Subcutaneous abdominal adipose tissue (tissue), 5 donors: ENCODE measurements around the gene PTH2R.
"Not testable (repeated sequence)": the region's sequence is repeated elsewhere in the genome, so short reads cannot be mapped to it uniquely, and the experiment has no call there.

Source experiments
- H3K27ac ChIP-seq: one replicate; pipeline ENCODE4 v1.7.0; 2013; ENCODE audit warnings: low read depth, mild to moderate bottlenecking, inconsistent platforms, low read length, moderate library complexity
- H3K27me3 ChIP-seq, 5 donors: one replicate each; pipeline ENCODE4 v1.7.0; 2013; ENCODE audit warnings: low read length in 5 of 5, inconsistent platforms in 1 of 5; ENCODE audit not compliant: control insufficient read depth in 5 of 5, insufficient read depth in 4 of 5
- H3K36me3 ChIP-seq, 5 donors: one replicate each; pipeline ENCODE4 v1.7.0; 2013; ENCODE audit warnings: low read length in 5 of 5; ENCODE audit not compliant: control insufficient read depth in 5 of 5, insufficient read depth in 5 of 5
- H3K4me1 ChIP-seq, 5 donors: one replicate each; pipeline ENCODE4 v1.7.0; 2013; ENCODE audit warnings: low read length in 5 of 5, mild to moderate bottlenecking in 3 of 5, moderate library complexity in 1 of 5; ENCODE audit not compliant: control insufficient read depth in 5 of 5, insufficient read depth in 5 of 5
- H3K4me3 ChIP-seq, 5 donors: one replicate each; pipeline ENCODE4 v1.7.0; 2013; ENCODE audit warnings: low read length in 5 of 5, low read depth in 1 of 5
- H3K9ac ChIP-seq, 5 donors: one replicate each; pipeline ENCODE4 v1.7.0; 2013; ENCODE audit warnings: low read length in 5 of 5, mild to moderate bottlenecking in 4 of 5, moderate library complexity in 3 of 5
- H3K9me3 ChIP-seq, 5 donors: one replicate each; pipeline ENCODE4 v1.7.0; 2013; ENCODE audit warnings: low read length in 5 of 5; ENCODE audit not compliant: control insufficient read depth in 5 of 5
- donor health status: healthy.
- donor health status: healthy.
- donor health status: healthy.
- donor health status: healthy.
- donor health status: healthy.

Gene PTH2R

DNA sequence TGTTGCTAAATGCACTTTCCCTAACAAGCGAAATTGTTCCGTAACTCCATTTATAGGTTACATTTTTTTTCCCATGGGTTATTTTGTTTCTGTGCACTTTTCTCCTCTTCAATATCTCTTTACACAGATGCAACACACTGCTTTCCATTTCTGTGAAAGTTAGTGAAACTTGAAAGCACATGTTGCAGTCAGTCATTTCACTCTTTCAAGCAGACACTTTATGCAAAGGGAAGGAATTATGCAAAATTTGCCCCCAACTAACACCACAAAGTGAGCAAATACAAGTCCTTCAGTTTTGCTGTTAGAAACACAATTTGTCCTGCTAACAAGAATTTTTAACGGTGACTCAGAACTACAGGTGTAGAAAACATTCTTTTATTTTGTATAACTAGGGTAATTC is 124.8 kb downstream of the PTH2R start:
- H3K36me3 ChIP-seq: no peaks in the 10 kb centered on the region
- no peak overlapping the region for H3K27ac ChIP-seq
- H3K27me3 ChIP-seq: no peaks in the 10 kb centered on the region
- no peaks in the 10 kb centered on the region for H3K4me1 ChIP-seq
- H3K9me3 ChIP-seq: no peaks in the 10 kb centered on the region
- H3K9ac ChIP-seq: no peak overlapping the region
- no peak overlapping the region for H3K4me3 ChIP-seq

DNA sequence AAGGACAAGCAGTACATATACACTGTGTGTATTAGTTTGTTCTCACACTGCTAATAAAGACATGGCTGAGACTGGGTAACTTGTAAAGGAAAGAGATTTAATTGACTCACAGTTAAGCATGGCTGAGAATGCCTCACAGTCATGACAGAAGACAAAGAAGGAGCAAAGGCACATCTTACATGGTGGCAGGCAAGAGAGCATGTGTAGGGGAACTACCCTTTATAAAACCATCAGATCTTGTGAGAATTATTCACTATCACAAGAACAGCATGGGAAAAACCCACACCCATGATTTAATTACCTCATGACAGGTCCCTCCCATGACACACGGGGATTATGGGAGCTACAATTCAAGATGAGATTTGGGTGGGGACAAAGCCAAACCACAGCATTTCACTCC is 129.0 kb downstream of the PTH2R start:
- H3K4me3 ChIP-seq, H3K27me3 ChIP-seq, H3K27ac ChIP-seq, H3K9me3 ChIP-seq, H3K36me3 ChIP-seq, H3K9ac ChIP-seq, H3K4me1 ChIP-seq: not testable (repeated sequence)

DNA sequence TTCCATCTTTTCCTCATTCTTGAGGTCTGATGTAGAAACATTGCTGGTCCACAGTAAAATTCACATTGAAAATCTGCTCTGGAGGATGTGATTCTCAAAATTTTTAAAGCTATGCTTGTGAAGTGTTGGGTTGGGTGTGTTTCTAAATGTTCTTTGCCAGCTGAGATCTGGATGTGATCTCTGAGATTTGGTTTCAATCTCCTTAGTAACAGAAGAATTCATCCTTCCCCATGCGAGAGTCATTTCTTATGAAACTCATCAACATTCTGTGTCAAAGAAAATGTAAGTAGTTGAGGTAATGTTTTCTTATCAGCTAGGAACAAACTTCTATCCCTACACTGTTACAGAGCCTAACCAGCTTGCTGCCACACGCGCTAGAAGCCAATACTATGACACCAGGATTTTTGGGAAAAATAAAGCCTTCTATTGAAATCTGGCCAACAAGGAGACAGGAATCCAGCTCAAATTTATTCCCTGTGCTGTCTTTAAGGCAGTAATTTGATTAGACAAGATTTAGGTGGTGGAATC is 134.9 kb downstream of the PTH2R start:
- no peaks in the 10 kb centered on the region for H3K4me1 ChIP-seq
- no peak overlapping the region for H3K4me3 ChIP-seq
- H3K27ac ChIP-seq: no peak overlapping the region
- no peak overlapping the region for H3K9ac ChIP-seq
- H3K9me3 ChIP-seq: peaks cover 0 to 2% (median 0%) of the 10 kb centered on the region in 5 donors
- no peaks in the 10 kb centered on the region for H3K27me3 ChIP-seq
- no peaks in the 10 kb centered on the region for H3K36me3 ChIP-seq

DNA sequence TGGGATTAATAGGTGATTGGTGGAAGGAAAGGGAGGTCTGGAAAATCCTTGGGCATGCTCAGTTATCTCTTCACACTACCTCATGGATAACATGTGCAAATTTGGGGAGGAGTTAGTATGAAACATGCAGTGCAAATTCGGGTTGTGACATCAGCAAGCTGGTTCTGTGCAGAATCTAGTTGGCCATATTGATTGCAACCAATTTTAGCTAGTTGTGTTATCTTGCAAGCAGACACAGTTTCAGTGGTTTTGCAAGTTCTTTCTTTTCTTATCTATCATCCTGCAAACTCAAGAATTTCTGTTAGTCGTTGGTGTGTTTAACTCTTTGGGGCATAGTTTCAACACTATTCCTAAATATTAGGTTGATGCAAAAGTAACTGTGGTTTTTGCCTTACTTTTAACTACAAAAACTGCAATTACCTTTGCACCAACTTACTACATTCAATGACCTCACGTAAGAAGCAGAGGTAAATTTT is 135.4 kb downstream of the PTH2R start:
- no peaks in the 10 kb centered on the region for H3K36me3 ChIP-seq
- peaks cover 0 to 2% (median 0%) of the 10 kb centered on the region in 5 donors for H3K9me3 ChIP-seq
- H3K27me3 ChIP-seq: no peaks in the 10 kb centered on the region
- no peaks in the 10 kb centered on the region for H3K4me1 ChIP-seq
- no peak overlapping the region for H3K4me3 ChIP-seq
- no peak overlapping the region for H3K9ac ChIP-seq
- no peak overlapping the region for H3K27ac ChIP-seq

DNA sequence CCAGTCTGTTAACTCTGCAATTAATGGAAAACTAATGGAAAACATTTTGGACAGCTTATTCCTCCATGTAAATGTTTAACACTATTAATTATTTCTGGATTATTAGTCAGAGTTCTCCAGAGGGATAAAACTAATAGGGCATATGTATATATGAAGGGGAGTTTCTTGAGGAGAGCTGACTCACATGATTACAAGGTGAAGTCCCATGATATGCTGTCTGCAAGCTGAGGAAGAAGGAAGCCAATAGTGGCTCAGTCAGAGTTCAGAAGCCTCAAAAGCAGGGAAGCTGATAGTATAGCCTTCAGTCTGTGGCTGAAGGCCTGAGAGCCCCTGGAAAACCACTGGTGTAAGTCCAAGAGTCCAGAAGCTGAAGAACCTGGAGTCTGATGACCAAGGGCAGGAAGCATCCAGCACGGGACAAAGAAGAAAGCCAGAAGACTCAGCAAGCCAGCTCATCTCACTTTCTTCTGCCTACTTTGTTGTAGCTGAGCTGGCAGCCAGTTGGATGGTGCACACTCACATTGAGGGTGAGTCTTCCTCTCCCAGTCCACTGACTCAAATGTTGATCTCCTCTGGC is 136.0 kb downstream of the PTH2R start:
- no peaks in the 10 kb centered on the region for H3K9me3 ChIP-seq
- H3K27me3 ChIP-seq: no peaks in the 10 kb centered on the region
- no peak overlapping the region for H3K9ac ChIP-seq
- no peaks in the 10 kb centered on the region for H3K36me3 ChIP-seq
- no peaks in the 10 kb centered on the region for H3K4me1 ChIP-seq
- H3K4me3 ChIP-seq: no peak overlapping the region
- H3K27ac ChIP-seq: no peak overlapping the region
